ENCODE data around the gene CCDC97. TPM values are rescaled to one million over a fixed set of nuclear protein-coding genes. Genes with fewer than 3 reads are reported as not detected.
"Not testable (repeated sequence)": the region's sequence is repeated elsewhere in the genome, so short reads cannot be mapped to it uniquely, and the experiment has no call there.

The CCDC97 gene
- total RNA-seq, 1 experiment from 2014 or later: 18.3 TPM

GRCh38 chr19:41366089-41366488, 56.1 kb downstream of the CCDC97 start:
- no peak for ATAC-seq
- no peak for DNase-seq
- H3K79me2 ChIP-seq (ENCODE audit: low read length): peaks cover 15% of the 10 kb centered on the region
- H3K9ac ChIP-seq (ENCODE audit: low read length): no peak overlapping the region
- CTCF ChIA-PET: no interaction called here
- H3K4me2 ChIP-seq (ENCODE audit: low read length): no peak overlapping the region
- TF ChIP-seq EZH2 (IDR thresholded peaks at IDR 0.05; ENCODE audit: low read length, unreplicated experiment) (no peak), CTCF (conservative IDR thresholded peaks at IDR 0.05; ENCODE audit: low read depth, low read length) (no peak), EZH2phosphoT487 (IDR thresholded peaks at IDR 0.05; ENCODE audit: borderline replicate concordance, low read length) (no peak)
- H3K9me2 ChIP-seq (replicated peaks; ENCODE audit: low read length): no peaks in the 10 kb centered on the region
- no peaks in the 10 kb centered on the region for H3K36me3 ChIP-seq (ENCODE audit: low read depth, low read length)
- H4K20me1 ChIP-seq (ENCODE audit: low read length): no peaks in the 10 kb centered on the region
- H3F3A ChIP-seq (ENCODE audit: low read length, unreplicated experiment): no peaks in the 10 kb centered on the region
- no peak overlapping the region for H2AFZ ChIP-seq (ENCODE audit: low read length)
- POLR2A ChIA-PET (ENCODE audit: unreplicated experiment): interaction anchor here (0.6 to 0.7 kb wide), 2 partner anchors 28 to 752 kb away, joined by 10 to 32 read pairs; no protein-coding TSS in a partner anchor
- peaks cover 30% of the 10 kb centered on the region for H3K4me1 ChIP-seq (ENCODE audit: insufficient read depth, low read length)
- no peaks in the 10 kb centered on the region for H3K27me3 ChIP-seq (ENCODE audit: low read length)
- H3K9me3 ChIP-seq (ENCODE audit: low read length): no peaks in the 10 kb centered on the region
- BruUV-seq (replicated peaks): no TSS peak
- no peak overlapping the region for H3K4me3 ChIP-seq (ENCODE audit: low read length)
- no peak overlapping the region for H3K27ac ChIP-seq (ENCODE audit: low read length)
- intact Hi-C loops (cut with micrococcal nuclease): no loop called here

DNA sequence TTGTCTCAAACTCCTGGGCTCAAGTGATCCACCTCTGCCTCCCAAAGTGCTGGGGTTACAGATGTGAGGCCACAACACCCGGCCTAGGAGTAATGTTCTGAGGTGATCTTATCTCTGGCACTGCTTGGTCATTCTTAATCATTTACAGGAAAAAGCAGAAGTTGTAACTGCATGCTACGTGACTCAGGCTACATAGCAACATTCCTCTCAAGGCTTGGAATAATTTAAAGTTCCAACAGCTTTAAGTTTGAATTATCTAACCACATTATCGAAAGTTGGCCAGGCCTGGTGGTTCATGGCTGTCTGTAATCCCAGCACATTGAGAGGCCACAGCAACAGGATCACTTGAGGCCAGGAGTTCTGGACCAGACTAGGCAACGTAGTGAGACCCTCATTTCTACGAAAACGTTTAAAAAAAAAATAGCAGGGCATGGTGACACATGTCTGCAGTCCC, 57.9 kb downstream of the CCDC97 start:
- intact Hi-C loops (cut with micrococcal nuclease): no loop called here
- Histone ChIP-seq H3K4me1 (ENCODE audit: insufficient read depth, low read length) (peaks cover 23% of the 10 kb centered on the region), H3K9me2 (replicated peaks; ENCODE audit: low read length) (no peaks in the 10 kb centered on the region), H3F3A (ENCODE audit: low read length, unreplicated experiment) (no peaks in the 10 kb centered on the region), H3K27ac (ENCODE audit: low read length) (peak overlapping the region; percentile 72), H4K20me1 (ENCODE audit: low read length) (no peaks in the 10 kb centered on the region), H3K4me3 (ENCODE audit: low read length) (no peak overlapping the region), H3K79me2 (ENCODE audit: low read length) (peaks cover 15% of the 10 kb centered on the region), H3K9ac (ENCODE audit: low read length) (no peak overlapping the region), H3K36me3 (ENCODE audit: low read depth, low read length) (no peaks in the 10 kb centered on the region), H3K9me3 (ENCODE audit: low read length) (no peaks in the 10 kb centered on the region), H3K27me3 (ENCODE audit: low read length) (no peaks in the 10 kb centered on the region), H3K4me2 (ENCODE audit: low read length) (peak overlapping the region; percentile 58), H2AFZ (ENCODE audit: low read length) (no peak overlapping the region)
- BruUV-seq (replicated peaks): no TSS peak
- DNase-seq: peak; percentile 78
- TF ChIP-seq CTCF (conservative IDR thresholded peaks at IDR 0.05; ENCODE audit: low read depth, low read length) (no peak), EZH2 (IDR thresholded peaks at IDR 0.05; ENCODE audit: low read length, unreplicated experiment) (no peak)
- ChIA-PET CTCF (no interaction called here), POLR2A (ENCODE audit: unreplicated experiment) (no interaction called here)
- peak; percentile 46 for ATAC-seq

- Histone ChIP-seq H3K4me1 (ENCODE audit: insufficient read depth, low read length) (peaks cover 12% of the 10 kb centered on the region), H3K9me2 (replicated peaks; ENCODE audit: low read length) (no peaks in the 10 kb centered on the region), H3K27me3 (ENCODE audit: low read length) (no peaks in the 10 kb centered on the region), H2AFZ (ENCODE audit: low read length) (no peak overlapping the region), H3K9ac (ENCODE audit: low read length) (no peak overlapping the region), H3K4me2 (ENCODE audit: low read length) (no peak overlapping the region), H3K4me3 (ENCODE audit: low read length) (no peak overlapping the region), H4K20me1 (ENCODE audit: low read length) (no peaks in the 10 kb centered on the region), H3K79me2 (ENCODE audit: low read length) (peaks cover 10% of the 10 kb centered on the region), H3K27ac (ENCODE audit: low read length) (no peak overlapping the region), H3K36me3 (ENCODE audit: low read depth, low read length) (no peaks in the 10 kb centered on the region), H3K9me3 (ENCODE audit: low read length) (no peaks in the 10 kb centered on the region), H3F3A (ENCODE audit: low read length, unreplicated experiment) (no peaks in the 10 kb centered on the region)
- no peak for DNase-seq
- no peak for TF ChIP-seq EZH2phosphoT487 (IDR thresholded peaks at IDR 0.05; ENCODE audit: borderline replicate concordance, low read length)
- no peak for TF ChIP-seq CTCF (conservative IDR thresholded peaks at IDR 0.05; ENCODE audit: low read depth, low read length)
- TF ChIP-seq EZH2 (IDR thresholded peaks at IDR 0.05; ENCODE audit: low read length, unreplicated experiment): no peak
- ChIA-PET POLR2A (ENCODE audit: unreplicated experiment) (no interaction called here), CTCF (no interaction called here)
- BruUV-seq (replicated peaks): no TSS peak
- intact Hi-C loops (cut with micrococcal nuclease): no loop called here
- ATAC-seq: no peak
These were observed 59.8 kb downstream of the CCDC97 start for GRCh38 chr19:41369769-41370168.

GRCh38 chr19:41371119-41371518, 61.1 kb downstream of the CCDC97 start:
- not testable (repeated sequence) for H3K79me2 ChIP-seq (ENCODE audit: low read length); DNase-seq; ATAC-seq

More at GRCh38 chr19:41371119-41371518, 61.1 kb downstream of the CCDC97 start:
- H3K36me3 ChIP-seq (ENCODE audit: low read depth, low read length); intact Hi-C loops (cut with micrococcal nuclease); H3K4me3 ChIP-seq (ENCODE audit: low read length); H2AFZ ChIP-seq (ENCODE audit: low read length); H3K4me2 ChIP-seq (ENCODE audit: low read length); H4K20me1 ChIP-seq (ENCODE audit: low read length); H3K9me2 ChIP-seq (replicated peaks; ENCODE audit: low read length); H3K9ac ChIP-seq (ENCODE audit: low read length); CTCF ChIA-PET; H3K27me3 ChIP-seq (ENCODE audit: low read length); H3K27ac ChIP-seq (ENCODE audit: low read length); H3K9me3 ChIP-seq (ENCODE audit: low read length); H3F3A ChIP-seq (ENCODE audit: low read length, unreplicated experiment); BruUV-seq (replicated peaks); H3K4me1 ChIP-seq (ENCODE audit: insufficient read depth, low read length); POLR2A ChIA-PET (ENCODE audit: unreplicated experiment): not testable (repeated sequence)

All from PC-3 (cell line).